Measurements from ENCODE around the gene ZNF527.
"Not testable (repeated sequence)": the region's sequence is repeated elsewhere in the genome, so short reads cannot be mapped to it uniquely, and the experiment has no call there.

ZNF527 gene

GRCh38 chr19:37370880-37371661, at the start of gene ZNF527:
TSS of gene ZNF527 (plus strand) at chr19:37371099. CDS start at chr19:37374199, 3,100 bp downstream.
- peak; percentile 100 for DNase-seq

- peak; percentile 36 for DNase-seq
Measured at GRCh38 chr19:37329686-37330085, 41.2 kb upstream of the ZNF527 start.

- DNase-seq: no peak
Measured at GRCh38 chr19:37332839-37333238, 38.1 kb upstream of the ZNF527 start.

- DNase-seq: no peak
Measured at GRCh38 chr19:37333457-37333856, 37.4 kb upstream of the ZNF527 start.

DNA sequence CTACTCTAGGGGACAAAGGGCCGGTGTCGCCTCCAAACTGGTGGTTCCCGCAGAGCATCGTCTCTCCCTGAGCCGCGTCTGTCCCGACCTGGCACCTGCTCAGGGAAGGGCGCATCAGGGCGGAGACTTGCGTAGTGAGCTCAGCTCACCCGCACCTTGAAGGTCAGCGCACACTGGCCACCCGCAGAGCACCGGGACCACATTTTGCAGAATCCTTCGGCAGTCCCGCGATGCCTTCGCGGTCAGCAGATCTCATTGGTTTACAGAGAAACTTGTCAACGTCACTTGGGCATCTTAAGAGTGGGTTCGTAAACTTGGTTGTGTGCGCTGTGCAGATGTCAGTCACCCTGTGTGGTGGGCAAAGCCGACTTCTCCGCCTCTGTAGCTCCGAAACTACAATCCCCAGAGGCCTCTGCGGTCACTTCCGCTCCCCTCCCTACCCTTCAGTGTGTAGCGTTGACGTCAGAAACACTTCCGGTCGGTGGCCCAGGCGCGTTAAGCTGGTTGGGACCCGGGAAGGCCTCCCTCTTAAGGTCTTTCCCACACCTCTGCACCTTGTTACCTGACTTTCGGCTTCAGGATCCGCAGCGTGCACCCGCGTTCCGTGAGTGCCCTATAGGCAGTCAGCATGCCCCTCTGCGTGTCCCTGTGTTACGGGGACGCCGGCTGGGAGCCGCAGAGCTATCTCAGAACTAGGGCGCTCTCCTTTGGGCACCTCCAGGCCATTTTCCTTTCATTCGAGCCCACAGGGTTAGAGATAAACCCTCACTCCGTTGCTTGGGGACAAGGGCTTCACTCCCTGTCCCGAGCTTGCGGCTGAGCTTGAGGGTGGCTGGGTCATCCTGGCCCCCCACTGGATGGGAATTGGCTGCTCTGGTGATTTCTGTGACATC, 36.5 kb upstream of the ZNF527 start:
- peak; percentile 88 for DNase-seq

GRCh38 chr19:37342753-37343152, 28.1 kb upstream of the ZNF527 start:
- no peak for DNase-seq

DNA sequence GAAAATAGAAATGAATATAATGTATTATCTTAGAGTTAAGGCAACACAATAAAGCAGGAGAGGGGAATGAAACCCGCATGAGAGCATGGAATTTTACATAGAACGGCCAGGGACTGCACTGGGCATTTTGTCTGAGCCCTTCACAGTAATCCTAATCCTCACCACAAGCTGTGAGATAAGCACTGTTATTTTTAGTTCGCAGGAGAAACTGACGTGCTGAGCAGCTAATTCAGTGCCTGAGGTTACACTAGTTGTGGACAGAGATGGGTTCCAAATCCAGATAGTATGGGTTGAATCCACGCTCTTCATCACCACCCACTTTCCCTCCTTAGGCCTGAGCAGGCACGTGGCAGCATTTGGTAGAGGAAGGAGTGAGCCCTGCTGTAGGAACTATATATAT, 24.8 kb upstream of the ZNF527 start:
- DNase-seq: no peak

DNA sequence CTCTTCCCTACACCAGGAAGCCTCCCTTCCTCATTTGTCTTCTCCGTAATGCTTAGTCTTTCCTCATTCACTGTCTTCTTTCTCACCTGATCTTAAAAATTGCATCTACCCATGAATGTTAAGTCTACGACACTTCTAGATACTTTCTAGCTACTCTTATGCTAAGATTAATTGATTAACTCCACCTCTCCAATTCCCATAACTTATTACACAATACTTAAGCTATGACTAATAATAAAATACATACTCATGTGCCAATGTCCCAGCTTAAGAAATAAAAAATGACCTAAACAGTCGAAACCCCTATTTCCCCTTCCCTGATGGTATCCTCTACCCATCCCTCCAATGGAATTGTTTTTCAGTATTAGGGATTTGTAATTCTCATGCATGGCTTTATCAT, 22.8 kb upstream of the ZNF527 start:
- DNase-seq: no peak

GRCh38 chr19:37353968-37354367, 16.9 kb upstream of the ZNF527 start:
- no peak for DNase-seq

DNA sequence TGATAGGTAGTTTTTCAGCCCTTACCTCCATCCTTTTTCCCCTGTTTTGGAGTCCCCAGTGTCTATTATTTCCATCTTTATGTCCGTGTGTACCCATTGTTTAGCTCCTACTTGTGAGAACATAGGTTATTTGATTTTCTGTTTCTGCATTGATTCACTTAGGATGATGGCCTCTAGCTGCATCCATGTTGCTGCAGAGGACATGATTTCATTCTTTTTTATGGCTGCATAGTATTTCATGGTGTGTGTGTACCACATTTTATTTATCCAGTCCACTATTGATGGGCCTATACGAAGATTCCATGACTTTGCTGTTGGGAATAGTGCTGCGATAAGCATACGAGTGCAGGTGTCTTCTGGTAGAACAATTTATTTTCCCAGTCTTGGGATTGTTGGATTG, 15.0 kb upstream of the ZNF527 start:
- DNase-seq: no peak

GRCh38 chr19:37361994-37362393, 8.9 kb upstream of the ZNF527 start:
- DNase-seq: no peak

DNA sequence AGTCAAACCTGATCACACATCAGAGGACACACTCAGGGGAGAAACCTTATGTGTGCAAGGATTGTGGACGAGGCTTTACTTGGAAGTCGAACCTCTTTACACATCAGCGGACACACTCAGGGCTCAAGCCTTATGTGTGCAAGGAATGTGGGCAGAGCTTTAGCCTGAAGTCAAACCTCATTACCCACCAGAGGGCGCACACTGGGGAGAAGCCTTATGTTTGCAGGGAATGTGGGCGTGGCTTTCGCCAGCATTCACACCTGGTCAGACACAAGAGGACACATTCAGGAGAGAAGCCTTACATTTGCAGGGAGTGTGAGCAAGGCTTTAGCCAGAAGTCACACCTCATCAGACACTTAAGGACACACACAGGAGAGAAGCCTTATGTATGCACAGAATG, 8.2 kb upstream of the ZNF527 start:
- DNase-seq: peak; percentile 9

GRCh38 chr19:37370386-37370879, 466 bp upstream of the ZNF527 start:
- peak; percentile 68 for DNase-seq

GRCh38 chr19:37389234-37389633, 18.3 kb downstream of the ZNF527 start:
- DNase-seq: no peak

GRCh38 chr19:37391399-37391798, 20.5 kb downstream of the ZNF527 start:
- not testable (repeated sequence) for DNase-seq

DNA sequence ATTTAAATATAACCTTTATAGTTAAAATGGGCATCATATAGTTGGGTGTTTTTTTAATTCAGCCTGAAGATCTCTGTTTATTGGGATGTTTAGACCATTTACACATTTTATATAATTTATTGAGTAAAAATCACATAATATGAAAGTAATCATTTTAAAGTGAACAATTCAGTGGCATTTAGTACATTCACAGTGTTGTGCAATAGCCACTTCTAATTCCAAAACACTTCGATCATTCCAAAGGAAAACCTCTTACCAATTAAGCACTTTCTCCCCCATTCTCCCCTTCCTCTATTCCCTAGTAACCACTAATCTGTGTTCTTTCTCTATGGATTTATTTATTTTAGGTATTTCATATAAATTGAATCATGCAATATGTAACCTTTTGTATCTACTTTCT, 30.2 kb downstream of the ZNF527 start:
- no peak for DNase-seq

GRCh38 chr19:37403403-37403802, 32.5 kb downstream of the ZNF527 start:
- no peak for DNase-seq

DNA sequence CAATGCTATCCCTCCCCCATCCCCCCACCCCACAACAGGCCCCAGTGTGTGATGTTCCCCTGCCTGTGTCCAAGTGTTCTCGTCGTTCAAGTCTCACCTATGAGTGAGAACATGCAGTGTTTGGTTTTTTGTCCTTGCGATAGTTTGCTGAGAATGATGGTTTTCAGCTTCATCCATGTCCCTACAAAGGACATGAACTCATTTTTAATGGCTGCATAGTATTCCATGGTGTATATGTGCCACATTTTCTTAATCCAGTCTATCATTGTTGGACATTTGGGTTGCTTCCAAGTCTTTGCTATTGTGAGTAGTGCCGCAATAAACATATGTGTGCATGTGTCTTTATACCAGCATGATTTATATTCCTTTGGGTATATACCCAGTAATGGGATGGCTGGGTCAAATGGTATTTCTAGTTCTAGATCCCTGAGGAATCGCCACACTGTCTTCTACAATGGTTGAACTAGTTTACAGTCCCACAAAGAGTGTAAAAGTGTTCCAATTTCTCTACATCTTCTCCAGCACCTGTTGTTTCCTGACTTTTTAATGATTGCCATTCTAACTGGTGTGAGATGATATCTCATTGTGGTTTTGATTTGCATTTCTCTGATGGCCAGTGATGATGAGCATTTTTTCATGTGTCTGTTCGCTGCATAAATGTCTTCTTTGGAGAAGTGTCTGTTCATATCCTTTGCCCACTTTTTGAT, 35.4 kb downstream of the ZNF527 start:
- DNase-seq: not testable (repeated sequence)

- DNase-seq: no peak
Measured at GRCh38 chr19:37412700-37413099, 41.8 kb downstream of the ZNF527 start.

DNA sequence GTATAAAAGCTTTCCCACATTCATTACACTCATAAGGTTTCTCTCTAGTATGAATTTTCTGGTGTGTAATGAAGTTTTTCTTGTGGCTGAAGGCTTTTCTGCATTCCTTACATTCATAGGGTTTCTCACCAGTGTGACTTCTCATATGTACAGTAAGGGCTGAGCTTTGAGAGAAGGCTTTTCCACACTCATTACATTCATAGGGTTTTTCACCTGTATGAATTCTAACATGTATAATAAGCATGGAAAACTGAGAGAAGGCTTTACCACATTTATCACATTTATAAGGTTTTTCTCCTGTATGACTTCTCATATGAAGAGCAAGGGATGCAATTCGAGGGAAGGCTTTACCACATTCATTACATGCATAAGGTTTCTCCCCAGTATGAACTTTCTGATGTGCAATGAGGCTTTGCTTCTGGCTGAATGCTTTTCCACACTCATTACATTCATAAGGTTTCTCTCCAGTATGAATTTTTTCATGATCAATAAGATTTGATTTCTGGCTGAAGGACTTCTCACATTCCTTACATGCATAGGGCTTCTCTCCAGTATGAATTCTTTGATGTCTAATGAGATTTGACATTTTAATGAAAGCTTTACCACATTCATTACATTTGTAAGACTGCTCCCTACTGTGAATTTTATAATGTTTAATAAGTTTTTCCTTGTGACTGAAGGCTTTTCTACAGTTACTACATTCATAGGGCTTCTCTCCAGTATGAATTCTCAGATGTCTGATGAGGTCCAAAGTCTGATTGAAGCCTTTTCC, 42.6 kb downstream of the ZNF527 start:
- DNase-seq: no peak
